GM19025 (cell line): ENCODE measurements around the gene SLC12A2.

Experiments used
- ATAC-seq: cut with Tn5 transposase; IDR thresholded peaks from one replicate; pipeline ENCODE4 v1.9.1; 2021; ENCODE audit warnings: mild to moderate bottlenecking, low read depth, moderate library complexity; ENCODE audit not compliant: unreplicated experiment

SLC12A2 gene

DNA sequence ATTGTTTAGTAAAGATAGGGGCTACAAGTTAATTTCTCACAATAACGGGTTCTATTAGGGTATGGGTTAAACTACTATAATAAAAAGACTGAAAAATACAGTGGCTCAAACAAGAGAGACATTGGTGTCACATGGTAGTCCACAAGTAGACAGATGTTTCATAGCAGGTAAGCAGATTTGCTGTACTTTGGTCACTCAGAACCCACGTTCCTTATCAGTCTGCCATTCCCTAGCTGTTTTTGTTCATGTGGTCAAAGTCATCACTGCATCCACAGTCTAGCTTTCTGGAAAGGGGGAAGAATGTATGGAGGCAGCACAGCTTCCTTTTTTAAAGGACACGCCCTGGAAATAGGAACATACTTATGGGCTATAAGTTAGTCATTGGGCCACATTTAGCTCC lies 73.0 kb downstream of the SLC12A2 start:
- ATAC-seq: no peak

DNA sequence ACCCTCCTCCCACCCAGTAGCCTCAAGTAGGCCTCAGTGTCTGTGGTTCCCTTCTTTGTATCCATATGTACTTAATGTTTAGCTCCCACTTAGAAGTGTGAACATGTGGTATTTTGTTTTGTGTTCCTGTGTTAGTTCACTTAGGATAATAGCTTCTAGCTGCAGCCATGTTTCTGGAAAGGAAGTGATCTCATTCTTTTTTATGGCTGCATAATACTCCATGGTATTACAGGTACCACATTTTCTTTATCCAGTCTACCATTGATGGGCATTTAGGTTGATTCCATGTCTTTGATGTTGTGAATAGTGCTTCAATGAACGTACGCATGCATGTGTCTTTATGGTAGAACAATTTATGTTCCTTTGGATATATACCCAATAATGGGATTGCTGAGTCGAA lies 74.8 kb downstream of the SLC12A2 start:
- ATAC-seq: no peak

DNA sequence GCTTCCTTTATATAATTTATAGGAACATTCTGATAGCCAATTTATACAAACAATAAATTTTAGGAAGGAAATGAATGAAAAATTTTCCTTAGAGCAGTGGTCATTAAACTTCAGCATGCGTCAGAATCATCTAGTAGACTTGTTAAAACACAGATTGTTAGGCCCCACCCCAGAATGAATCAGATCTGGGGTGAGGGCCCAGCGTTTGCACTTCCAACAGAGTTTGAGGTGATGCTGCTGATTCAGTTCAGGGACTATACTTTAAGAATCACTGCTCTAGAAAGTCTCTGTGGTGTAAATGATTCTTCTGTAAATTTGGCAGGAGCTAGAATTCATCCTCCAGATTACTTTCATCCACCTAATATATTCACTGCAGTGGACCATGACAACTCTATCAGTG lies 80.4 kb downstream of the SLC12A2 start:
- no peak for ATAC-seq

DNA sequence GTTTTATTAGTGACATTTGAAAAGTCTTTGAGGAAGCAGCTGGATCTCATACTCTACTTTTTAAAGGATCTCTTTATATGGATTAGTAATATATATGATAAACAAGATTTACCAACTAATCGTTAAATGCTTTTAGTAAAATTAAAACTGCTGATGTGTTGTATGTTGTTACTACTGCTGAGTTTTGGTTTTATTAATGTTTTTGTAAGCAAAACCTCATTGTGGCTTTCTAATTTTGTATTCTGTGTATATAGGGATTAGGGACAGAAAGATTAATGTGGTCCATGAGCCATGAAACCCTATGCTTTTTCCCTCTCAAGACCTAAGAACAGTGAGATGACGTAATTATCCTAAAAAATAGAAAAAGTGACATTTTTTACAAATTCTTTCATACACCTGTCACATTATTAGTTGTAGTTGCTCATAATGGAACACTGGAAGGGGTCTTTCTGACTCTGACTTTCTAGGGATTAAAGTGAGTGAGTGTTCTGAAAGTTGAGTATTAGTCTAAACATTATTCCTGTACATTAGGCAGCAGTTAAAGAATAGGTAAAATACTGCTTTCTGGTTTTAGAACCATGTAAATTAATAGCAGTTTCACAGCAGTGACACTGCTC lies 85.9 kb downstream of the SLC12A2 start:
- ATAC-seq: no peak

DNA sequence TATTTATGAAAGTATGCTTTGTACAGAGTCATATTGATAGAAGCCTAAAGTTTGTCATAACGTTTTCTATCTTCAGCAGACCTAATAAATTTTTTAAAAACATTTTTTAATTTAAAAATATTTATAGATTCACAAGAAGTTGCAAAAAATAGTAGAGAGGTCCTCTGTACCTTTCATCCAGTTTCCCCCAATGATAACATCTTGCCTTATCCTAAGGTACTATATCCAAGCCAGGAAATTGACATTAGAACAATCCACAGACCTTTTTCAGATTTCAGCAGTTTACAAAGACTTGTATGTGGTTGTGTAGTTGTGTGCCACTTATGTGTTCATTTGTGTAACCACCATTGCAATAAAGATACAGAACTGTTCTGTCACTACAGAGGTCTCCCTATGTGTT lies 88.5 kb downstream of the SLC12A2 start:
- no peak for ATAC-seq

DNA sequence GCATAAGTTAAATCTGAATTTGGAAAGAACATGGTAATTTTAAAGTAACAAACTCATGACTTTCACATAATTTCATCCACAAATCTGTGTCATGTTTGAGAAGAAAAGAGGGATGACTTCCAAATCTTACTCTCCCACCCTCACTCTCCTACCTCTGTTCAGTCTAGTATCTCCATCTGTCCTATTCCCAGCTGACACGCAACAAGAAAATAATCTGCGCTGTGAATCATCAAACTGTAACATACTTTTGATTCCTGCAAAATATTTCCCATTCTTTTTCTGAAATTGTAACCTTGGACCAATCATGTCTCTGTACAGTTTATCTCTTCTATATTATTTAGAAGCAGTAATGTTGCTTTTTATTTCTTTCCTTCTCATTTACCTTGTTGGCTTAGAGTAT lies 91.4 kb downstream of the SLC12A2 start:
- ATAC-seq: no peak

DNA sequence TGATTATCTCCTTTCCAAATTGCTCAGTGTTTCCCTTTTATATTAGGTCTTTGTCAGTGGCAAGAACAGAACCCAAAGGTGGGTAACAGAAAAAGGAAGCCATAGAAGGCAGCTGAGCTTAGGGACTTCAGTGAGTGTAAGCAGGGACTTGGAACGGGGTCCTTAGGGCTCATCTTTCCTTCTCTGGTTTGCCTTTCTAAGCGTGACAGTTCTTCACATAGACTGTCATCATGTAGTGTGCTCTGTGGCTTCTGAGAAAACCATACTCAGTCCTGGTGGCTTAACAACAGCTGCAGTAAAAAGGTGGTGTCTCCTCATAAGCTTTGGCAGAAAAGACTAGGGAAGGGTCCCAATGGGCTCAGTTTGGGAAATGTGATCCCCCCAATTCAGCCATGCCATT lies 108.8 kb downstream of the SLC12A2 start:
- no peak for ATAC-seq

DNA sequence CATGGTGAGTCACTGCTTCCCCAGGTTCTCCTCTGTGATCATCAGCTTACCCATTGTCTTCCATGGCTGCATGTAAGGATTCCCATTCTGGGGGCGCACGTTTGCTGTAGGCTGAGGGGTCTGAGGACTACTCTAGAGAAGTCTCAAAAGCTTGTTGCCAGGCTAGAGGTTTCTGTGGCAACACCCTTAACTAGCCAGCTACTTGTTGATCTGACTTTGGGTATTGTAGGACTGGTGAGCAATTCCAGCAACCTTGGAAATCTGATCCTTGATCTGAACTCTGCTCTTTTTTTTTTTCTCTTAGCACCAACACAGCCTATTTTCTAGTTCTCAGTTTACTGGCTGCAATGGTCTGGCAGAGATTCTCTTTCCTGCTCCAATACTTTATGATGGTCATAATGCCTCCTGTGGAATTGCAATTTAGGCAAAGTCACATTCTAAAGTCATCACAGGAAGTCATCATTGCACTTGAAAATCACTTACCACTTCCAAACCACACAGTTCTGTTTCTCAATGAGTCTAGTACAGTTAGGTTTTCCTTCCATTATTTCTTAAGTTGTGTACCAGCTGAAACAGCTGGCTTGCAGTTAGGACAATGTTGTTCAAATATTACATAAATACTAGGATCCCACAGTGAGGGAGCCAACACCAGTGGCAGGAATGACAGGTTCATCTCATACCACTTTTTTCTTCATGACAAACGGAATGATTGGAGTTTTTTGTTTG lies 110.3 kb downstream of the SLC12A2 start:
- ATAC-seq: no peak

DNA sequence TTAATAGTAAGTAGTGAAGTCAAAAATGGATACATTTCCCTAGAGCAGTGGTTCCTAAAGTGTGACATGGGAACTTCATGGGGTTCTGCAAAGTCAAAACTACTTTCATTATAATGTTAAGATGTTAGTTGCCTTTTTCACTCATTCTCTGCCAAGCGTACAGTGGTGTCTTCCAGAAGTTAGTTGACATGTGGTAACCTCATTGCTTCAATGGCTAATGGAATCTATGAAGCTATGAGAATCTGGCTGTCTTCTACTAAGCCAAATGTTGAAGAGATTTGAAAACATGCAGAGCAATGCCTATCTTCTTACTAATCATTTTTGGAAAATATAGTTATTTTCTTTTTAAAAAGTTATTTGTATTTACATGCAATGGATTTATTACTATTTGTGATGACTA lies 111.8 kb downstream of the SLC12A2 start:
- no peak for ATAC-seq

DNA sequence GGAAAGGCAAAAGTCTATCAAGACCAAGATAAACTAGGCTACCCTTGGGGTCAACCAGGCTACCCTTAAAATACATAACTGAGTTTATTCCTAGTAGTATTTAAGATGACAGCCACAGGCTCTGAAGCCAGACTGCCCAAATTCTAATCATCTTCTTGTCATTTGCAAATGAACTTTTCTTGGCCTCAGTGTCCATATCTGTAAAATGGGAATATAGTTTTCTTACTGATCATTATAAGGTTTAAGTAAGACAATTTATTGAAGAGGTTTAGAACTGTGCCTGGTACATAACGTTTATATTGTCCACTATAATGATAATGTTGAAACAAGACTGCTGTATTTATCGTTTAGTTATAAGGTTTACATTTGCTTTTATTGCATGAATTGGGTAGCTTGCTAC lies 112.5 kb downstream of the SLC12A2 start:
- ATAC-seq: no peak

DNA sequence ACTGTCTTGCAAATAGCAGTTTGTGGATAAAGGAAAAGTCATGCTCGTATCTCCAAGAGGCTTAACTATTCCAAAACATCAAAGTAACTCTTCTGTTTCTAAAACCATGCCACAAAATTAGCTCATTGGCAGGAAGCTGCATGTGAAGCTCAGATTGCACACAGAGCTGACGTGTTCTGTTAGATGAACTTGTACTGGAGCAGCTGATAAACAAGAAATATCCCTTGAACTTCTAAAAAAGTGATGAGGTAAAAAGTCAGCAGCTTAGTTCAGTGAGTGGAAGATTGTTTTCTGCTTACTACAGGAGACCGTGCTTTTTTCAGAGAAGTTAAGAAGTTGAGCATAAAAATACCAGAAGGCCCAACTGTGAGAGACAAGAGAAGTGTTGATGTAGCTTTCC lies 113.2 kb downstream of the SLC12A2 start:
- ATAC-seq: no peak

DNA sequence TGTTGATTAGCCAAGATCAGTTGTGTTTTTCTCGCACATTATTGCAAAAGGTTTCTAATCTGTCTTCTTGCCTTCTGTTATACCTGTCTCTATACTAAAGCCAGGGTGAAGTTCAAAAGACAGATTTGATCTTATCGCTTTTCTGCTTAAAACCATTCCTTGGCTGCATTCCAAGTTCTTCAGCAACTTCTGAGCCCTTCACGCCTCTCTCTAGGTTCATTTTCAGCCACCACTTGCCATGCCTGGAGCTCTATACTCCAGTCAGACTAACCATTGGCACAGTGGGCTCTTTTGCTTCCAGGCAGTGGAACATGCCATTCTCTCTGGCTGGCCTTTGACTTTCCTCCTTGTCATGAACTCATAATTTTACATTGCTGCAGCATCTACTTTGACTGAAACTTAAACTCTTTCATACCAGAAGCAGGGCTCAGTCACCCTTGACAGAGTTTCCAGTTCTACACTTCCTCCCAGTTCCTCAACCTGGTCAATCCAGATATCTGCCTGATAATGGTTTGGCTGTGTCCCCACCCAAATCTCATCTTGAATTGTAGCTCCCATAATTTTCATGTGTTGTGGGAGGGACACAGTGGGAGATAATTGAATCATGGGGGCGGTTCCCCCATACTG lies 114.4 kb downstream of the SLC12A2 start:
- ATAC-seq: no peak

DNA sequence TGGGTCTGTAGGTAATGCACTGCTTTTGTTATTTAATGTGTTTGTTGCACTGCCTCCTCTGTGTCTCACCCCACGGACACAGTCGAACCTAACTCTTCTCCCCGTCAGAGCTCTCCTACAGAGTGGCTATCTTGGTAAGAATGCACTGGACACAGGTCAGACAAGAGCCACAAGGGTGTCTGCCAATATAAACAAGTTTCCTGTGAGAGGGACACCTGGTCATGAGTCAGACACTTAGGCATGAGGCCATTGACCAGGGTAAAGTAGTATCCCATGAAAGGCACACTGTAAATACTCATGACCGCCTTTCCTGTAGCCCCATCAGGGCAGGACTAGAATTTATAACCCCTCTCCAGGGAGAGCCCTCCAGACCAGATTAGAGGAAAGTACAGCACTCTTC lies 115.5 kb downstream of the SLC12A2 start:
- ATAC-seq: no peak

DNA sequence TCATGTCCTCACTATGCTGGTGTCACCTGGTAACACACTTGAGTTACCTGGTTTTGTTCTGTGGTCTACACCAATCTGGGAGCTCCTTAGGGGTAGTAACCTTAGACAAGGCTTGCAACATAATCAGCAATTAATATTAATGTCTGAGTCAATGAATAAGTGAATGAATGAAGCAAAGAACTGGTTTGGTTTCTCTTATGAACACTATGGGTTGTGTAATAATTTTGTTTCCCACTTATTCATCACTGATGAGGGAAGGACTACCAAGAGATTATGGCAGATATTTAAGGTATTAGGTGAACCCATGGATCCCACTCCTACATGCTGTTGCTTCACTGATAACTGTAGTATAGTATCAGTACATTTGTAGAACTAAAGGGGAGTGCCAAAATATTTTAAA lies 116.0 kb downstream of the SLC12A2 start:
- no peak for ATAC-seq

DNA sequence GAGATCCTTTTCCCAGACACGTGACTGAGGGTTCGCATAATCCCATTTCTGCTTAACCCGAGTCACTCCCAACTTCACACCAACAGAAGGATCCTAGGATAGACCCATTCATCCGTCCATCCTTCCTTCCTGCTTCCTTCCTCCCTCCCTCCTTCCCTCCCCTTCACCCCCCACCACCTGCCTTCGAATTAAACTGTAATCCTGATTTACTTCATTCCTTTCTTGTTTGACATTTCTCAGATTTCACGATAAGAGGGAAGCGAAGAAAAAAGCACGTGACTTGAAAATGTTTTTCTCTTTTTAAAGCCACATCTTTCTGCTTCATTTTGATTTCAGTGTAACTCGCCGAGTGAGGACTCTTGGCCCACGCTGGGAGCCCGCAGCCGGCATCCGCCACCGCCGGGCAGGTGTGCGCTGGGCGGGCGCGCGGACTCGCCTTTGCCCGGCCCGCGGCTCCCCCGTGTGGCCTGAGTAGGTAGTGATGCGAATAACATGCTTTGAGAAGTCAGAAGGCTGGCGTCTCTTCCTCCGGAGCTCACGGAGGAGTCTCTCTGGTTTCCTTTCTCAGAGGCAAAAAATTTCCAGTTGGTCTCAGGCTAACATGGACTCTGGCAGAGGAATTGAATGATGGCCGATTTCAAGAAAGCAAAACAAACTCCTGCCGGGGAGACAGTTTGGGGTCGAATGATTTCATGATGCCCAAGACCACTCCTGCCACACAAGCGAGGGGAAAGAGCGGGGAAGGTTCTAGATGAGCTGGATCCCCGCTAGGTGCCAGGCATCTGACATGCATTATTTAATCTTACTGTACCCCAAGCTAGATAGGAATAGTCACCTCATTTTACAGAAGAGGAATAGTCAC lies 117.7 kb downstream of the SLC12A2 start:
- ATAC-seq: peak; percentile 91

DNA sequence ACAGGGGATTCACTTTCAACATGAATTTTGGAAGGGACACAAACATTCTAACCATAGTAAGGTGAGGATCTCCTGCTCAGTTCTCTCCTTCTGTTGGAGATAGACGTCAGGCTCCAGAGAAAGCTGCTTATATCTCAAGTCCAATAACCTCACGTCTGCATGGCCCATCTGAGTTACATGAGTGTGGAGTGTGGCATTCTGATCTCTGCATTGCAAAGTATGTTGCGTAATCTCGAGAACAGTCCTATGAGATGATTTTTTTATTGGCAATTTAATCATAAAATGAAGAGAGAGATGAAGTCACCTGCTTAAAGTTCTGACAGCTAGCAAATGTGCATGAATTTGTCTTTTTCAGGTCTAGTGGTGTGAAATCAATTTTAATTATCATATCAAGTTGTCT lies 118.8 kb downstream of the SLC12A2 start:
- no peak for ATAC-seq

DNA sequence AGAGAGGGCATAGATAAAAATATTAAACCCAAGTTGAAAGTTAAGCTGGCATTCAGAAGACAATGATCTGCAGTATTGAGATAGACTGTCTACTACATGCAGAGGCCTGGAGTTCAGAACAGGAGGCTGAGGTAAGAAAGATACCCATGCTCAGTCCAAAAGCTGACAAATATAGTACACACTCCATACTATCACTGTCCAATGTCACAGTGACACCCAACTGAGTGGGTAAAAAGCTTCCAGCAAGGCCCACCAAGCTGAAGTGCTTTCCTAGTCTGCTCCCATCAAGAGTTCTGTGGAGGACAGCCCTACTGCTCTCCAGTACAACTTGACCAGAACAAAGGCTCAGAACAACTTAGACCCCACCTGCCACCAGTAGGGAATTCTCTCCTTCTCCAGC lies 124.9 kb downstream of the SLC12A2 start:
- no peak for ATAC-seq

DNA sequence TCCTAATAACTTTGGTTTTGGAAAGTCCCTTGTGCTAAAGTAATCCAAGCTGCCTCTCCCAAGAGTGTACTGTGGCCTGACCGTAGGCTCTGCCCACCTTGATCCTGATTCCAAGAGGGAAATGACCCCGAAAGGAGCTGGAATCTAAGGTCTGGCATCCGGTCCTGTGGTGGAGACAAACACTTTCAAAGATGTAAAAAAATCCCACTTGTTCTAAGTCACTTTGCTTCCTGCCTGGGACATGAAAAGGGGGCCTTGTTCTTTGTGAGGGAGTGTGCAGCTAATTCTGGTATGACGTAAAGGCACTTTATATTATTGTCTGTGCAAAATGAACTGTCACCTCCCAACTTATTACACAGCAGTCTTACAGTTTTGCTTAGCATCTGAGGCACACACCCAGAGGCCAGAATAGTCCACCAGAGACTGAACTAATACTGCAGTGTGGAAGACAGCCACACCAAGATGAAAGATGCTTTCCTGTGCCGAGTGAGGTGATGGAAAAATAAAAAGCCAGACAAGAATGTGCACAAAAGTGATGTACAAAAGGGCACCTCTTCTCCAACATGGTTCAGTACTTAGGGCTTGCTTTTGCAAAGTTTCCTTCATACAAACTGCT lies 128.7 kb downstream of the SLC12A2 start:
- no peak for ATAC-seq

DNA sequence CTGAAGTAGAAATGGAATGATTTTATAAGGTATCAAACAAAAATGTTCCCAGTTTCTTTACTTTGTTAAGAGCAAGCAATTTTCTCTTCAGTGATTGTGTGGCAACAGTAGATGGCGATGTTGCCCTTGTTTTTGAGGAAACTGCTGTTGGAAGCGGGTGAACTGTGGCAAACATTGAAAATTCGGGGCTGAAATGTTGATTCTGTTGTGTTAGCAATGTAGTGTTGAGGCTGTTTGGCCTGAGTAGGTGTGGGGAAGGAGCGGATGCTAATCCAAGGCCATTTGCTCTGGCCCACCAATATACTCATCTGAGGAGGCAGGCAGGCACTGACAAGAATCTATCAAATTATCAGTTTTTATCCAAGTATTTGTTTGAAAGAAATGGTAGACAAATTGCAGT lies 129.8 kb downstream of the SLC12A2 start:
- no peak for ATAC-seq

DNA sequence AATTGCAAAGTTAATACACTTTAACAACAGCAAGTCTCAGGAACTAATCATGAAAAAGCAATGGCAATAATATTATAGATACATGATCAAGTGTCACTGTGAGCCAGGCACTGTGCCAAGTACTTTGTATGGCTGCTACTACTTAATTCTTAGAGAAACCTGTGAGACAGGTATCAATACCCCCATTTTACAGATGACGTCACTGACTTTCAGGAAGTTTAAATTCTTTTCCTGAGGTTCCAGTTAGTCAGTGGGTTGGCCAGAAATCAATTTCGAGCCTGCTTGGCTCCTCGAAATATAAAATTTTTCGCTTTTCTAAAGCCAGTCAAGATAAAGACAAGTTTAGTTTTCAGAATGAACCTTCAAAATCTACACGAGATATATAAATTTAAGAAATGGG lies 130.3 kb downstream of the SLC12A2 start:
- ATAC-seq: no peak

DNA sequence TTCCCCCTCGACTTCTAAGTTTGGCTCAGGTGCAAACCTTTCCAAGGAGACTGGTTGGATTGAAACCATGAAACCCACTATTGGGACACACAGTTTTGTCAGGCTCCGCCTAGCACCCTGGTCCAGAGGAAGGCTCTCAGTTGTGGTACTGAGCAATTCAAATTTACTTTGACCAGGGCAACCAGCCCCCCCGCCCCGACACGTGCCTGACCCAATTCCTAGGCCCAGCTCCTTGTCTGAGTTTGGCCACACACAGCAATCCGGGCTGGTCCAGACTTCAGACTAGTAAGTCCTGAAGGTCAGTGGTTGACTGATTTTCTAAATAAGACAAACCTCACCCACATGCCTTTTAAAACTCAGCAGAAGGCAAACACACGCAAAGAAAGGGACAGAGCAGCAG lies 132.7 kb downstream of the SLC12A2 start:
- no peak for ATAC-seq
